SK-N-MC (cell line): ENCODE data around the gene NEU2.

Experiments
- EZH2 ChIP-seq: fragments of 200-600 bp; sonication (generic); IDR thresholded peaks from one replicate; pipeline ENCODE4 v1.6.1; 2017; ENCODE audit warnings: antibody characterized with exemption
- POLR2AphosphoS5 ChIP-seq: IDR thresholded peaks from 2 replicates; pipeline ENCODE4 v1.6.1; 2012; ENCODE audit warnings: mild to moderate bottlenecking, low read depth, low read length, borderline replicate concordance

DNA sequence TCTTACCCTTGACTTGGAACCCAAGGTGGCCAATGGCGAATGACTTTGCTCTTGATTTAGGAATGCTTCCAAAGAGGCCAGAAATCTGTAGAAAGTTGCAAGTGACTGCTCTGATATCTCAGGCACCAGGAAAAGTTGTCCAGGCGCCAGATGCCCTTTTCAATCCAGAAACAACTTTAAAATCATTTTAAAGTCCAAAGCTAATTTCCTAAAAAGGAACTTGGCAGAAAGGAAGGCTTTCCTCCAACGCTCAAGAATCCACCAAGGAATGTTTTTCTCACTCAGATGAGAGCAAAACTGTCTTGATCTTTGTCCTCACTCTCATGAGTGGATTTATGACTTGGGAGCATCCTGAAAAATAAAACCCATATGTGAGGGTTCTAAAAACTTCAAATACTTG lies 24.7 kb upstream of the NEU2 start:
- TF ChIP-seq EZH2, result no peak
- TF ChIP-seq POLR2AphosphoS5, result no peak
